GM04503 (cell line): ENCODE results near the gene CDK7.
"Not testable (repeated sequence)": the region's sequence is repeated elsewhere in the genome, so short reads cannot be mapped to it uniquely, and the experiment has no call there.

Experiments
- DNase-seq: peaks from one replicate; pipeline ENCODE4 v3.0.0-alpha.2; 2012; ENCODE audit warnings: low read depth

Gene CDK7

GRCh38 chr5:69237877-69238276, 3.2 kb downstream of the CDK7 start:
- no peak for DNase-seq

GRCh38 chr5:69238760-69239251, 4.1 kb downstream of the CDK7 start:
- peak; percentile 46 for DNase-seq

- DNase-seq, result no peak
These were observed 7.7 kb downstream of the CDK7 start for GRCh38 chr5:69242215-69242927.

GRCh38 chr5:69245031-69245430, 10.3 kb downstream of the CDK7 start:
- DNase-seq, result no peak

GRCh38 chr5:69248019-69248418, 13.3 kb downstream of the CDK7 start:
- no peak for DNase-seq

- no peak for DNase-seq
These were observed 15.9 kb downstream of the CDK7 start for GRCh38 chr5:69250593-69250992.

- no peak for DNase-seq
These were observed 17.8 kb downstream of the CDK7 start for GRCh38 chr5:69252437-69252836.

- DNase-seq, result not testable (repeated sequence)
These were observed 21.3 kb downstream of the CDK7 start for GRCh38 chr5:69255940-69256339.

- no peak for DNase-seq
These were observed 22.9 kb downstream of the CDK7 start for GRCh38 chr5:69257577-69257976.

GRCh38 chr5:69261034-69261433, 26.3 kb downstream of the CDK7 start:
- no peak for DNase-seq

GRCh38 chr5:69265931-69266330, 31.2 kb downstream of the CDK7 start:
- no peak for DNase-seq

- no peak for DNase-seq
These were observed 34.2 kb downstream of the CDK7 start for GRCh38 chr5:69268899-69269298.

GRCh38 chr5:69270840-69271239, 36.2 kb downstream of the CDK7 start:
- no peak for DNase-seq

- no peak for DNase-seq
These were observed 36.7 kb downstream of the CDK7 start for GRCh38 chr5:69271376-69271775.

- no peak for DNase-seq
These were observed 40.9 kb downstream of the CDK7 start for GRCh38 chr5:69275563-69275962.

GRCh38 chr5:69276422-69277174, 41.9 kb downstream of the CDK7 start:
- DNase-seq, result peak; percentile 48

- DNase-seq, result no peak
These were observed 44.8 kb downstream of the CDK7 start for GRCh38 chr5:69279517-69279916.

- no peak for DNase-seq
These were observed 46.4 kb downstream of the CDK7 start for GRCh38 chr5:69281114-69281513.

- no peak for DNase-seq
These were observed 49.5 kb downstream of the CDK7 start for GRCh38 chr5:69284203-69284602.

- DNase-seq, result no peak
These were observed 50.9 kb downstream of the CDK7 start for GRCh38 chr5:69285448-69286116.

GRCh38 chr5:69288069-69288468, 53.4 kb downstream of the CDK7 start:
- no peak for DNase-seq

- DNase-seq, result no peak
These were observed 54.0 kb downstream of the CDK7 start for GRCh38 chr5:69288688-69289087.

- DNase-seq, result no peak
These were observed 57.6 kb downstream of the CDK7 start for GRCh38 chr5:69292306-69292705.
